Cardiac fibroblast (primary cell): ENCODE data around the gene MCF2L.
A peak's percentile ranks its signal among the peaks of the same experiment; 100 is the strongest.

Experiments
- DNase-seq, 2 donors: peaks; one replicate each; pipeline versions ENCODE4 v3.0.0 to v3.0.0-alpha.2; 2010; ENCODE audit warnings: low read depth in 2 of 2
- H3K4me3 ChIP-seq, 2 donors: replicated peaks in 1 of 2; 1 replicate in 1 of 2; 2 replicates in 1 of 2; pipeline ENCODE4 v1.5.1; 2011; ENCODE audit warnings: low read depth in 2 of 2, low read length in 2 of 2, mild to moderate bottlenecking in 2 of 2, moderate library complexity in 1 of 2
- CTCF ChIP-seq: IDR thresholded peaks from one replicate; pipeline ENCODE4 v1.5.1; 2011; ENCODE audit warnings: low read depth, mild to moderate bottlenecking, low read length, inconsistent platforms

The MCF2L gene

GRCh38 chr13:112955956-112956355 is 13.1 kb upstream of the MCF2L start:
- H3K4me3 ChIP-seq: no peak overlapping the region
- no peak for DNase-seq
- no peak for TF ChIP-seq CTCF

- no peak for TF ChIP-seq CTCF
- no peak overlapping the region for H3K4me3 ChIP-seq
- no peak for DNase-seq
Measured at GRCh38 chr13:112956571-112957294, 12.3 kb upstream of the MCF2L start.

- H3K4me3 ChIP-seq: no peak overlapping the region
- TF ChIP-seq CTCF: no peak
- DNase-seq: no peak
Measured at GRCh38 chr13:112957295-112957677, 11.7 kb upstream of the MCF2L start.

GRCh38 chr13:112958127-112958989 is 10.7 kb upstream of the MCF2L start:
- peak in 1 of 2 donors; percentile 18 for DNase-seq
- TF ChIP-seq CTCF: no peak
- H3K4me3 ChIP-seq: no peak overlapping the region

- peak; percentile 3 to 24 for DNase-seq
- no peak for TF ChIP-seq CTCF
- no peak overlapping the region for H3K4me3 ChIP-seq
Measured at GRCh38 chr13:112959206-112959605, 9.8 kb upstream of the MCF2L start.

- H3K4me3 ChIP-seq: no peak overlapping the region
- TF ChIP-seq CTCF: no peak
Measured at GRCh38 chr13:112959701-112960542, 9.1 kb upstream of the MCF2L start.

More at GRCh38 chr13:112959701-112960542, 9.1 kb upstream of the MCF2L start:
- no peak for DNase-seq
